Adrenal gland (tissue), 12 donors: Measurements from ENCODE around the gene LRRC57. TPM values are rescaled to one million over a fixed set of nuclear protein-coding genes. Genes with fewer than 3 reads are reported as not detected.
A peak's percentile ranks its signal among the peaks of the same experiment; 100 is the strongest.

Source experiments
- DNase-seq, 7 donors: peaks; one replicate each; pipeline ENCODE4 v3.0.0-alpha.2; 2019 to 2020
- H3K27ac ChIP-seq, 5 donors: fragments of 200-600 bp; sonication (generic) in 4 of 5; 1 replicate in 3 of 5; 2 replicates in 2 of 5; pipeline versions ENCODE4 v1.5.1 to v1.8.0; 2016 to 2020; ENCODE audit warnings: mild to moderate bottlenecking in 1 of 5
- H3K27me3 ChIP-seq: fragments of 200-600 bp; 2 replicates; pipeline ENCODE4 v1.8.0; 2021
- H3K36me3 ChIP-seq, 2 donors: fragments of 200-600 bp; replicated peaks in 1 of 2; 1 replicate in 1 of 2; 2 replicates in 1 of 2; pipeline versions ENCODE4 v1.5.1 to v1.8.0; 2018 to 2022
- H3K4me1 ChIP-seq, 2 donors: fragments of 200-600 bp; replicated peaks in 1 of 2; 1 replicate in 1 of 2; 2 replicates in 1 of 2; pipeline versions ENCODE4 v1.5.1 to v1.8.0; 2018 to 2021
- H3K4me3 ChIP-seq, 4 donors: fragments of 200-600 bp; sonication (generic) in 3 of 4; one replicate each; pipeline ENCODE4 v1.5.1; 2016 to 2018
- H3K9me3 ChIP-seq, 3 donors: fragments of 200-600 bp; sonication (generic) in 1 of 3; replicated peaks in 1 of 3; 1 replicate in 2 of 3; 2 replicates in 1 of 3; pipeline versions ENCODE4 v1.5.1 to v1.8.0; 2016 to 2021
- POLR2A ChIP-seq, 2 donors: fragments of 450-650 bp; IDR thresholded peaks; one replicate each; pipeline ENCODE4 v1.6.1; 2017; ENCODE audit warnings: antibody characterized with exemption in 2 of 2, mild to moderate bottlenecking in 2 of 2, moderate library complexity in 1 of 2
- WGBS, 4 donors: extraction: QIAGEN DNeasy Blood & Tissue Kit in 2 of 4; methylation state at CpG; one replicate each; pipeline versions ENCODE4 v1.1.5 to v1.1.7; 2013 to 2017; 5-methylcytosine and 5-hydroxymethylcytosine counted together
- intact Hi-C, 2 donors: fragments of 100-400 bp; cut with DNase I; formaldehyde crosslinking; loops; one replicate each; pipeline versions ENCODE4 v1.14.1 to v1.15.0; 2022 to 2023
- polyA plus RNA-seq, 3 donors: library from polyadenylated mRNA; stranded (reverse); fragments of 200-250 nt in 2 of 3; fragments of 350-450 nt in 1 of 3; fragmentation: Illumina TruSeq in 1 of 3; extraction: RNeasy Lipid Tissue Mini Kit (QIAGEN cat#74804) in 1 of 3; gene quantifications; one replicate each; pipeline ENCODE4 v1.2.3, GENCODE V29; 2013 to 2014
- total RNA-seq, 9 donors: library from RNA; depleted of rRNA in 4 of 9; stranded (reverse); fragments of >200 nt in 4 of 9; fragments of 120-200 nt in 1 of 9; fragmentation: NEBNext Ultra II Directional in 1 of 9; extraction: Animal tissue kit (Norgen Biotek cat#: 25700) in 1 of 9; gene quantifications; one replicate each; pipeline versions ENCODE4 v1.1.0 to v1.2.4, GENCODE V29; 2013 to 2023
- TF ChIP-seq, protein P1 (sequence below), 6 experiments: fragments of 450-650 bp in 4 of 6; fragments of 200-600 bp in 2 of 6; sonication (generic) in 1 of 6; IDR thresholded peaks; 1 replicate in 5 of 6; 2 replicates in 1 of 6; pipeline versions ENCODE4 v1.5.1 to v1.8.0; 2016 to 2021; ENCODE audit warnings: antibody characterized with exemption in 6 of 6, mild to moderate bottlenecking in 2 of 6, moderate library complexity in 1 of 6
- donor health status: healthy with polysubstance abuse.
- donor health status: Bipolar disorder and iron deficiency.
- donor health status: DM: yes; HTN: yes; CAD: no.
- donor health status: DM: no; HTN: no; CAD: no.
- donor health status: DM: no; HTN: no; CAD: no.
- donor health status: DM: yes; HTN: yes; CAD: no.

The LRRC57 gene
- total and polyA plus RNA-seq, 12 donors, result 3.3 to 26.2 (median 16.5) TPM

DNA sequence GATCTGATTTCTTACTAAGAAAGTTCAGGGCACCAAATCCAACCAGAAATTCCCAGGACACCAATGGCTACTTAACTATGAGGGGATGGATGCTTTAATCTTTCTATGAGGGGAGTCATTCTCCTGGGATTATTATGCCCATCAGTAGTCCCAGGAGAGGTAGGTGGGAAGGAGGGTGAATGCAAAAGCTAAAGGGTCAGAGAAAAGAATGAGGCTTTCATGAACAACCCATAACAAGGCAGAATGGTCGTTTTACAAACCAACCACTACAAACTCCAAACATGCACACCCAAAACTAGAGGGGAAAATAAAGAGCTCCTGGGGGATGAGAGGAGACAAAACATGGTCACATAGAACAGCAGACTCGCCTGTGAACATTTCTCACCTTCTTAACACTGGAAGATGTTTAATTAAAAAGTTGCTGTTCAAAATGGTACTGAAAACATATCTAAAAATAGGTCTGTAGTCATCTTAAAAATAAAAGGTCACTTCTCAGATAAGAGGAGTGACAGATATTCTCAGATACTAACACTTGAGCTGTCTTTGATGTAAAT, 30.5 kb upstream of the LRRC57 start:
- H3K36me3 ChIP-seq, result no peaks in the 10 kb centered on the region
- H3K4me1 ChIP-seq, result peaks cover 19 to 48% of the 10 kb centered on the region in 2 donors
- WGBS, 4 donors, result 77 to 91% (median 82%) methylated on average over 2 of the region's 2 CpGs
- no peaks in the 10 kb centered on the region for H3K9me3 ChIP-seq
- no peaks in the 10 kb centered on the region for H3K27me3 ChIP-seq
- no peak overlapping the region for H3K4me3 ChIP-seq
- TF ChIP-seq POLR2A (IDR thresholded peaks at IDR 0.05), result no peak
- TF ChIP-seq, protein P1, sequence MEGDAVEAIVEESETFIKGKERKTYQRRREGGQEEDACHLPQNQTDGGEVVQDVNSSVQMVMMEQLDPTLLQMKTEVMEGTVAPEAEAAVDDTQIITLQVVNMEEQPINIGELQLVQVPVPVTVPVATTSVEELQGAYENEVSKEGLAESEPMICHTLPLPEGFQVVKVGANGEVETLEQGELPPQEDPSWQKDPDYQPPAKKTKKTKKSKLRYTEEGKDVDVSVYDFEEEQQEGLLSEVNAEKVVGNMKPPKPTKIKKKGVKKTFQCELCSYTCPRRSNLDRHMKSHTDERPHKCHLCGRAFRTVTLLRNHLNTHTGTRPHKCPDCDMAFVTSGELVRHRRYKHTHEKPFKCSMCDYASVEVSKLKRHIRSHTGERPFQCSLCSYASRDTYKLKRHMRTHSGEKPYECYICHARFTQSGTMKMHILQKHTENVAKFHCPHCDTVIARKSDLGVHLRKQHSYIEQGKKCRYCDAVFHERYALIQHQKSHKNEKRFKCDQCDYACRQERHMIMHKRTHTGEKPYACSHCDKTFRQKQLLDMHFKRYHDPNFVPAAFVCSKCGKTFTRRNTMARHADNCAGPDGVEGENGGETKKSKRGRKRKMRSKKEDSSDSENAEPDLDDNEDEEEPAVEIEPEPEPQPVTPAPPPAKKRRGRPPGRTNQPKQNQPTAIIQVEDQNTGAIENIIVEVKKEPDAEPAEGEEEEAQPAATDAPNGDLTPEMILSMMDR (IDR thresholded peaks at IDR 0.05), result no peak
- no peak overlapping the region for H3K27ac ChIP-seq
- intact Hi-C loops, result no loop called here
- no peak for DNase-seq

DNA sequence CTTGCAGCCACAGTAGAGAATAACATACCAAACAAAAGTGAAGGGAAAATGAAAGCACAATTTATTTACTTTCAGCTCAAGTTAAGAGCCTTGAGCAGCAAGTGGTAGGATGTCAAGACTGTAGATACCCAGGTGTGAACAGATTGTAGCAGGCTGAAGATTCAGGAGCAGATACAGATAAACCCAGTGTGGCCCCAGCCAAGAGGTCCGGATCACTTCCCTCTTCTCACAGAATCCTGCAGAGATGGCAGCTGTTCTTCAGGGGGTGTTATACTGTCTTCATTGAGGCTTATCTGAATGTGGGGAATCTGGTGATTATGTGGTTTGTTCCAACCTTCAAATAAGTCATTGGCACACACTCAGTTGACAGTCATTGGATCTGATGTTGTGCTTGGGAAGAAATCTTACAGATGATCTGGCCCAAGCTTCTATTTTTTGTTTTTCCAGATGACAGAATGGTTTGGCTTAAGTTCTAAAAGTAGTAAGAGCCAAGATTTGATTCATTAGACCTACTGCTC, 29.0 kb upstream of the LRRC57 start:
- H3K9me3 ChIP-seq, result no peaks in the 10 kb centered on the region
- peak in 2 of 7 donors; percentile 27 to 39 for DNase-seq
- peaks cover 12 to 41% of the 10 kb centered on the region in 2 donors for H3K4me1 ChIP-seq
- peak overlapping the region in 1 of 5 donors; percentile 33 for H3K27ac ChIP-seq
- no peak overlapping the region for H3K4me3 ChIP-seq
- H3K36me3 ChIP-seq, result no peaks in the 10 kb centered on the region
- TF ChIP-seq, protein P1 (IDR thresholded peaks at IDR 0.05), result no peak
- TF ChIP-seq POLR2A (IDR thresholded peaks at IDR 0.05), result no peak
- no peaks in the 10 kb centered on the region for H3K27me3 ChIP-seq
- intact Hi-C loops, result no loop called here
- 11 to 30% (median 16%) methylated on average over 1 of the region's 1 CpG for WGBS, 4 donors

DNA sequence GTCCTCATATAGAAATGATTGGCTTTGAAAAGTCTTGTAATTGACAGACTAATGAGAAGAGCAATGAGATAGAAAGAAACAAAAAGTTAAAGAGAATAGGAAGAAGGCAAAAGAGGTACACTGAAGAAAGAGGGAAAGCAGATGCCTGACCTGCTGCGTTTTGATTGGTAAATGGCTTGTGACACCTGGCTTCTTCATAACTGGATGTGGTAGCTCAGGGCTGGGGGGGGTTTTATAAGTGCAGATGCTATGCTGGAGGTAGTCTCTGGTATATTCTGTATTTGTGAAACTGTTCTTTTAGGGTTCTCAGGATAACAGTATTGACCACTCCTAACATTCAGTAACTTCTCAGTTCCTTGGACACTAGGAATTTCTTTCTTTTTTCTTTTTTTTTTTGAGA, 28.2 kb upstream of the LRRC57 start:
- Histone ChIP-seq H3K27ac (no peak overlapping the region), H3K27me3 (no peaks in the 10 kb centered on the region), H3K4me1 (peaks cover 7 to 33% of the 10 kb centered on the region in 2 donors), H3K4me3 (no peak overlapping the region), H3K36me3 (no peaks in the 10 kb centered on the region), H3K9me3 (no peaks in the 10 kb centered on the region)
- intact Hi-C loops, result no loop called here
- no peak for TF ChIP-seq POLR2A (IDR thresholded peaks at IDR 0.05)
- TF ChIP-seq, protein P1 (IDR thresholded peaks at IDR 0.05), result no peak
- DNase-seq, result no peak
- WGBS, 4 donors, result 85 to 95% (median 91%) methylated on average over 1 of the region's 1 CpG

DNA sequence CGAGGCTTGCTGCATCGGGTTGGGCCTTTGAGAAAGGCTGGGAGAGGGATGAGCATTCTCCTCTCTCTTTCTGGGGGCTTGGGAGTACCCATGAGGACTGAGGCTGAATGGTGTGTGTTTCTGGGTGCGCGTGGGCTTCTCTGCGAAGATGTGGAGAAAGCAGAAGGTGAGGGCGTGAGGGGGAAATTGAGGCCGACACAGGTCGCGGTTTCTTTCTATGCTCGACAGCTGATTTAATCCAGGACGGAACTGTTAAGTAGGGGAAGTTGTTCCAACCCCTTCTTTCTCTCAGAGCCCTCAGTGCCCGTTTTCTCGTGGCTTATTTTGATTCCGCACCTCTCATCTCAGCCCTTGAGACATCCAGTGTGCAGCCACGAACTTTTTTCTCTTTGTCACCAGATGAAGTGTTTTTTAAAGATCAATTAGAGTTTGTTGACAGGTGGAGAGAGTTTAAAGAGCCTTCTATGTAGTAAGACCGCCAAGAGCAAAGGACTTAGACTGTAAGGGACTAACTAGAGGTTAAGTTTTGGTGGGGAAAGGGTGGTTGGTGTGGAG, 27.5 kb upstream of the LRRC57 start:
- no peak for DNase-seq
- H3K4me3 ChIP-seq, result peak overlapping the region in 3 of 4 donors; percentile 29 to 73 (median 30)
- intact Hi-C loops, result no loop called here
- peak overlapping the region in 3 of 5 donors; percentile 53 to 75 (median 67) for H3K27ac ChIP-seq
- H3K27me3 ChIP-seq, result no peaks in the 10 kb centered on the region
- H3K4me1 ChIP-seq, result peaks cover 3 to 30% of the 10 kb centered on the region in 2 donors
- no peaks in the 10 kb centered on the region for H3K36me3 ChIP-seq
- TF ChIP-seq, protein P1 (IDR thresholded peaks at IDR 0.05), result no peak
- TF ChIP-seq POLR2A (IDR thresholded peaks at IDR 0.05), result no peak
- no peaks in the 10 kb centered on the region for H3K9me3 ChIP-seq
- WGBS, 4 donors, result 27 to 35% (median 30%) methylated on average over 14 to 16 of the region's 16 CpGs
